ENCODE measurements around the gene PRKN.

PRKN gene

DNA sequence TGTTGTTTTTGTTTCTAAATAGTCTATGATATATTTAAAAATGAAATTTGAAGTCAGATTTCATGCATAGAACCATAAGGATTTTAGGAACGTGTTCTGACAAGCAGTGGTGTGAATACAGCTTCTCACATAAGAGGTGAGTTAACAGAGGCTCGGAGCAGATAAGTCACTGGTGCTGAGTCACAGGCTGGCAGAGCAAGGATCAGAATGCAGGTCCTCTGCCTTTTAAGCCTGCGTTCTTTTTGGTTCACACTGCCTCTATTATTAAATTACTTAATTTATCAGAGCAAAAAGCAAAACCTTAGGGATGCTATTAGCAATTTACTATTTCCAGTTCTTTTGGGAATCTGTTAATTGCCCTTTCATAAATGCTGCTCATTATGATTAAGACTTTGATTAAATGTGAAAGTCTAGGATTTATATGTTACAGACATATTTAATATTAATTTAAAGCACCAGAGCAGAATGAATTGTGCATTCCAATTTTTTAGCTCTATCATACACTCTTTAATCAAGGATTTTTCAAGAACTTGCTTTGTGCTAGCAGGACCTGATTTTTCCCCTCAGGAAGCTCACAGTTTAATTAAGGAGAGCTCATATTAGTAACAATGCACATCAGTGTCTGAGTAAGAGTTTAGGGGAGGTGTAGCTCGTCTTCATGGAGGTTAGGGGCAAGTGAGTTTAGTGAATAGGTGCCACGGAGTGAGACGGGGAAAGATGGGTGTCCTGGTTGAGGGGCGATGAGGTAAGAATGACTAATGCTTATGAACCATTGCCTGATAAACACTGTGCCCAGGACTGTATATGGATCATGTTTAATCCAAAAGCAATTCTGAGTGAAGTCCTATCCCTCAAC, 1241.0 kb downstream of the PRKN start:
- no peak for DNase-seq (ENCODE audit: low read depth)

DNA sequence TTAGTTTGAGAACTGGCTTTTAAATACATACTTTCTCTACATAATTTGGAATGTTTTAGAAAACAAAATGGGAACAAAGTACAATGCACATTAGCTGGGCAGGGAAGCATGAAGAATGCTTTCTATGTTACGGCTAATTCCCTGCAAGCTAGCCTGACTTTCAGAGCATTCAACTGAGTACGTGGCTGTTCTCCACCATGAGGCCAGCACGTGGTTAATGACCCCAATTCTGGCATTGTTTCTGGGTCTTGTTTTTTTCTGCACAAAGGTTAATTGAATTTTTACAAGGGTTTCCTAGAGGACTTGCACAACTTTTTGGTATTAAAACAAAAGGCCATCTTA, 1245.1 kb downstream of the PRKN start:
- DNase-seq (ENCODE audit: low read depth), result no peak

DNA sequence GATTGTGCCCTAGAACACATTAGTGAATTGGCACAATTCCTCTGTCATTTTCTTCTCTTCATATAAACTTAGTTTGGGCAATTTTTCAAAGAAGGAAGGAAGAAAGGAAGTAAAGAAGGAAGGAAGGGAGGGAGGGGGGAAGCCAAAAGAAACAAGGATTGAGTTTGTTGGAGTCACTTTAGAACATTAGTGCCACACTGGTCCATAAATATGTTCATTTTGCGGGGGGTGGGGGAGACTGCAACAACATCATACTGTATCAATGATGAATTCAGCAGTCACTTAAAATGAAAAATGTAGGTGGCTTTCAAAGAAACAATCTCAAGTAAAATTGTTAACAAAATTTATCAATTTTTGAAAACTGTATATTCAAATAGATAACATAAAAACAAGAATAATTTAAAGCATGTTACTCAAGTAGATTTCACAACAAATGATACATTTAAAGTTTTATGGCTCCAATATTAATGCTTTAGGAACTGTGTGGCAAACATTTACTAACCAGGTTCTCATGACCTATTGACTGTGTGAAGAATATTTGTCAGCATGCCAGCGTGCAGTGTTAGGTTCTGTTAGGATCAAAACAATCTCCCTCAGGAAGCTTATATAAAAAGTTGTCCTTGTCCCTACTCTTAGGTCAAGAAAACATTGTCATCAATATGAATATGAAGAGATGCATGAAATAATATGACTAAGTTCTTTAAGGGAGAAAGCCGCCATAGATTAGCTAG, 1245.6 kb downstream of the PRKN start:
- DNase-seq (ENCODE audit: low read depth), result no peak

DNA sequence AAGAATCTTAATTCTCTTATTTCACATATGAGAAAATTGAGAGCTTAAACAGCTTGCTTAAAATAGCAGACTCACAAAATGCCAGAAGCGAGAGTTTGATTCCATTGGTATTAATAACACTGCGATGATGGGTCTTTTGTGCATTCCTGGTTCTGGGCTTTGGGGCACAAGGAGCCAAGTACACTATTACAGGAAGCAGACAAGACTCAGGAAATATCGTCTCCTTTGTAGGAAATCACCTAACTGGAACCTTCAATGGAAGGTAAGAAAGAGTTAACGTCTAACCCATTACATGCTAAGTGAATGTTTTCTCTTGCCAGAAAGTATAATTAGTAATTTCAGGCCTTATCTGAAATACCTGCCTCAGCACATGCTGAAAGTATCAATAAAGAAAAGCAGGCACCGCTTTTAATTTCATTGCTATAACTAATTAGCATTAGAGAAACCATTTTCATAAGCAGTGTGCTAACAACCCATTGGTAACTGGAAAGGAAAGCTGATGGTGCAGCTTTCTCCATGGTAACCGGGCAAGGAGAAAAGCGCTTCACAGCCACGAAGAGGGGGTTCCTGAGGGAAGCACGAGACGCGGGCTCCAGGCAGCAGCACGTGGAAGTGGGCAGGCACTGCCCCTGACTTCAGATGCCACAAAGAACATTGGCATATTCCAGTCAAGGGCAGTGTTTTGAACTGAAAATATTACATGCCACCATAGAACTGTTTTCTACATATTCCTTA, 1247.0 kb downstream of the PRKN start:
- no peak for DNase-seq (ENCODE audit: low read depth)

DNA sequence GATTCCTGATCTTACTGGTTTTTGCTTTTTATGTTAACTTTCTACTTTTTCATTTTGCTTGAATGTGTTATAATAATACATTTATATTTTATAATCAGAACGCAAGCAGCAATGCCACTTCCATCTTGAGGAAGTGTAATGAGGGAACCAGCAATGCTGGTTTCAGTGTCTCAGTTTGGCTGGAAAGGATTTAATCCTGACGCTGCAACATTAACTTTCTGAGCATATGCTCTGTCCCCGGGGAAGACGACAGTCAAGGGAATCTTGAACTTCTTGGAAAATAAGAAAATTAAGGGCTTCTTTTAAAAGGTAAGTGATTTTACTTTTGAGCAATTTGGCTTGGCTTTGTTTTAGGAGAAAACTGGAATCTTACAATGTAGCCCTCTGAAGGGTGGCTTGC, 1248.2 kb downstream of the PRKN start:
- no peak for DNase-seq (ENCODE audit: low read depth)

DNA sequence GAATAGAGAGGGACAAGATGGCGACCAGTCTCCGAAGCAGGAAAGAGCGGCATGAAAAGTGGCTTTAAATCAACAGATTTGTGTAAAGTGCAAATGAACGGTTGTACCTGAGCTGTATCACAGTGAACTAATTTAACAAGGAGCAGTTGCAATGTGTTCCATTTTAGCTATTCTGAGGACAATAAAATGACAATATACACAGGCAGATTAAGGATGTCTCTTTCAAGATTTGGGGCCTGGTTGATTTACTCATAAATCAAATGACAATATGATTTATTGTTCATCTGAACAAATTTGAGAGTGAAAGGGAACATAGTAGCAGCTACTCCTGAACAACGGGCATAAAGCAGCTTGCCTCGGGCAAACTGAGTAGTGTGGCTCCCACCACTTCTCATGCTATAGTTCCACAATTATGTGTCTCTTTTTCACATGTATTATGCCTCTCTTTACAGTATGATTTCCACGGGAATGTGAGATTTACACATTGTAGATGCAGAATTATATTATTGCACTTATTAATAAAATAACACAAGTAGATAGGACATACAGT, 1249.6 kb downstream of the PRKN start:
- no peak for DNase-seq (ENCODE audit: low read depth)

DNA sequence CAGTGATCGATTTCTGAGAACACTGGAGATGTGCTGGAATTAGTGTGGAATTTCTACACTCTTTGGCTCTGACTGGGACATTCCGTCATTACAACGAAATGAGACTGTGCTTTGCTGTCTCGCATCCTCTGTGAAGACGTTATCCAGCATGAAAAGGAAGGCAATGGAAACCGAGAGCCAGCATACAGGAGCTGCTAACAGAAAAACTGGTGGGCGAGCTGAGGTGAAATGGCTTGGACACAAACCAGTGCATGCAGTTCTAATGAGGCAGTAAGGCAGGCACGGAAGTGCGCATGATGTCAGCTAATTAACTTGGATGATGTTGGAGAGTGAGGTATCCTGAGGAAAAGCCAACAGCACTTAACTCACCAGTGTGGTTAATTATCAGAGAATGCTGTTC, 1250.9 kb downstream of the PRKN start:
- no peak for DNase-seq (ENCODE audit: low read depth)

DNA sequence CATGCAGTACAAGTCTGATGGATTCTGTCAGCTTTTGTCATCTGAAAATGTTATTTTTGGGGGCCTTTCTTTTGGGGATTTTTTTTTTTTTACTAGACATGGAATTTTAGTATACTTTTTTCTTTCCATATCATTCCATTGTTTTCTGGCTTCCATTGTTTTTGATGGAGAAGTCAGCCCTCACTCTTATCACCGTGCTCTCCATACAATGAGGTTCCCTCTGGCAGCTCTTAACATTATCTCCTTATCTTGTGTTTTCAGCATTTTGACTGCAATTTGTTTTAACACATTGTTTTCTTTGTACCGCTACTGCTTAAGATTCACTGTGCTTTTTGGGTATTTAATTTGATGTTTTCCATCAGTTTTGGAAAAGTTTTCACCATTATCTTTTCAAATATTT, 1262.2 kb downstream of the PRKN start:
- DNase-seq (ENCODE audit: low read depth), result no peak

DNA sequence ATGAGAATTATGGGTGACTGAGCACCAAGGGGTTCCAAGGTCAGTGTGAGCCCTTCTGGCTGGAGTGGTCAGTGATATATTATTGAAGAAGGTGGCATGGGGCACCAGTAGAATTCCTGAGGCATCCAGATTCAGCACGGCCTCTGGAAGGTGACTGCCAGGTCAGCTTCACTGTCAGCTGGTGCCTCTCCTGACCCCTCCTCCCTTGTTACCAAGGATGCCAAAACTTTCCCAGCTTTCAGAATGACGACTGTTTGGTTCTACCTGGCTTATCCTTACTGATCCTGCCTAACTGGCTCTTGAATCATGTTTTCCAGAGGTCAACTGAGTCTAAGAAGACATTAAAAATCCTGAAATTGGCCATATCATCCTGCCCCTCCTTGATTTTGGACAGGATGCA, 1264.5 kb downstream of the PRKN start:
- no peak for DNase-seq (ENCODE audit: low read depth)

DNA sequence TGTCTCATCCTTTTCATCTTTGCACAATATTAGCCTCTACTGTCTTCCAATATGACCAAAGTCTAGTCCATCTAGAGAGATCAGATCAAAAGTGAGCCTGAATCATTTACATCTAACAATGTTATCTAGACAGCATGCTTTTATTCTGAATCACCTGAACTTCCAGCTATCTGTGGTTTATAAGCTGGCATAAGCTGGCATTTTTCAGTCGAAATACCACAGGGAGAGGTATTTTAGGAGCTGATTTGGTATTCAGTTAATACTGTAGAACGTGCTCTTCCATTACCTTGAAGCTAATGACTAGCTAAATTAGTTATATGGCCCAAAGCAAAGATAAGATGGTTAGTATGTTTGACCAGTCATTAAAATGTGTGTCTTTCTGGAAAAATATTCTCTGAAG, 1265.4 kb downstream of the PRKN start:
- no peak for DNase-seq (ENCODE audit: low read depth)

DNA sequence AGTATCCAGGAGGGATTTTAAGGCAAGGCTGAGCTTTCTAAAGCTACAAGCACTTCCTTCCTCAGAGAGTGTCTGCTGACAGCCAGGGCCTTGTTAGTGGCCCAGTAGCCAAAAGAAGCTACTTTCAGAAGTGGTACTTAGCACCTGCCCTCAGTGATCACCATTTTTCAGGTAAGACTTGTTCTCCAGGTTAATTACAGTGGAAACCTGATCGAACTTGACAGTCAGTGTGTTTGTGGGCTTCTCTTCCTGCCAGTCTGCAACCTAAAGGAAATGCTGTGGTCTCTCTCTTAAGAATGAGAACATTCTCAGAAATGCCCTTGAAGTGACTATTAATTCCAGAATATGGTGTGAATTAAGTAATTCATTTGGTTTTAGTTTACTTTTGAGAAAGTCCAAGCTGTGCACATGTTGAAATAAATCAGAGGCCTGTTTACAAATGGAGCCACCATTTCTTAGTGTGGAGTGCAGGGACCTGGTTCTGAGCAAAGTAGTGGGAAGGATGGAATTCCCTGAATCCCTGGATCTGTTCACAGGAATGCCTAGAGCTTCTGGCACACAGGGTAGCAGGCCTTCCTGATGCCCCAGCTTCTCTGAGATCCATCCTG, 1268.5 kb downstream of the PRKN start:
- DNase-seq (ENCODE audit: low read depth), result no peak

DNA sequence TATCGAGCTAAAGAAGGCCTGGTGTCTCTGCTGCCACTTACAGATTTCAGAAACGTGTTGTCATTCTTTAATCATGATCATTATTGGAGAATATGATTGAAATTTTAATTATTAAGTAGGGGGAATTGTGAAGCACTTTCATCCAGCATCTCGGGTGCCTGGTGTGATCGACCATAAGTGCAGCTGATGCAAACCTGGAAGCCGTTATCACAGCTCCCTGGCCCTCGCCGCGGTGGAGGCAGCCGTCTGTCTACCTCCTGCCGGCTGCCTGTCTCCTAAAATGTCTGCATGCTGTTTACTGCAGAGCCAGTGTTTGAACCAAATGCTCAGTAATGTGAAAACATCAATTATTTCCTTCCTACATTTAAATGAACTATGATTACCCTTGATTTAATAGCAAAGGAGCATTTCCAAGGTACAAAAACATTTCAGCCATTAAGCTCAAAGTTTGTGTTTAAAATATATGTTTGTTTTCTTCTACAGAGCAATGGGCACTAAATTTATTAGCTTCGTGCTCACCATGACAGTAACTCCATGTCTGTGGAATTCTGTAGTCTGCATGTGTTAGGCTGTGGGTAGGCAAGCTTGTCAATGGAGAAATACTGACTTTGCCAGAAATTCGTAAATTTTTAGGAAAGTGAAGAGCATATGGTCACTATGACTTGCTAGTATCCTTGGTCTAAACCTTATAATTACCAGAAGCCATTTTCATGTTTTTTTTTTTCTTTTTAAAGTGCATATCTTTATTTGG, 1269.2 kb downstream of the PRKN start:
- no peak for DNase-seq (ENCODE audit: low read depth)

DNA sequence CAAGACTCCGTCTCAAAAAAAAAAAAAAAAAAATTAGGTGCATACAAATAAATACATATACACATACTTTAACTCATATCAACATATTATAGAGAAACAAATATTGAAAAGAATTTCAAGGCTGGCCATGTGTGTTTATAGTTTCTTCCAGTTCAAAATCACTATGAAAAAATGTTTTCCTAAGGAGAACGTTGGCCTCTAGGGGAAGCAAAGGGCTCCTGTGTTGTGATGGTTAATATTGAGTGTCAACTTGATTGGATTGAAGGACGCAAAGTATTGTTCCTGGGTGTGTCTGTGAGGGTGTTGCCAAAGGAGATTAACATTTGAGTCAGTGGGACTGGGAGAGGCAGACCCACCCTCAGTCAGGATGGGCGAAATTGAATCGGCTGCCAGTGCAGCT, 1271.7 kb downstream of the PRKN start:
- DNase-seq (ENCODE audit: low read depth), result no peak

DNA sequence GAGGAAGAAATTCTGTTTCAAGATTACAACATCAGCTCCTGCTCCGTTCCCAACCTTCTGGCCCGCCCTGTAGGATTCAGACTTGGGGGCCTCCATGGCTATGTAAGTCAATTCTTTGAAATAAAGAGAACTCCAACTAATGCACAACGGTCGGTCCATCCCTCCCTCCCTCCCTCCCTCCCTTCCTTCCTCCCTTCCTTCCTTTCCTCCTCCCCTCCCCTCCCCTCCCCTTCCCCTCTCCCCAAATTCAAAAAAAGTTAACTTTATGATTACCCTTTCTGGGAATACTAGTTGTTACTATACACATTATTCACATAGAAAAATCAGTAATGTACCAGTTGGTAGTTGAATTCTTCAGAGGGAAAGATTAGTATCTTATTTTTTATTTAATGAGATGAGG, 1274.0 kb downstream of the PRKN start:
- DNase-seq (ENCODE audit: low read depth), result no peak

DNA sequence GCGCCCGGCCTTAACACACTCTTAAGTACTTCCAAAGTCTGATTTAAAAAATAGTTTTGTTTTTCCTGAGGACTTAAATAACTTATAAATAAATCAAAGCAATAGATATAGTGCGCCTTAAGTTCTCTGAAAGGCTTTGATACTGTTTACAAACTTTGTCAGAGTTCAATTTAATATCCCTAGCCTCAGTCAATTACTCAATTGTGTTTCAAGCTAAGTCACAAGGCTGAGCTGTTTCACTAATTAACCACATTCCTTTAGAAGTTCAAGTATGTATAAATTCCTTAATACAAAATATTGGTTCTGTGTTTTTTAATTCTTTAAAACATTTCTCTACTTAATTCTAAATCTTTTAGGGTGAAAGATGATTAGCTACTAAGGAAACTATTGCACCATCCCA, 1275.3 kb downstream of the PRKN start:
- no peak for DNase-seq (ENCODE audit: low read depth)

DNA sequence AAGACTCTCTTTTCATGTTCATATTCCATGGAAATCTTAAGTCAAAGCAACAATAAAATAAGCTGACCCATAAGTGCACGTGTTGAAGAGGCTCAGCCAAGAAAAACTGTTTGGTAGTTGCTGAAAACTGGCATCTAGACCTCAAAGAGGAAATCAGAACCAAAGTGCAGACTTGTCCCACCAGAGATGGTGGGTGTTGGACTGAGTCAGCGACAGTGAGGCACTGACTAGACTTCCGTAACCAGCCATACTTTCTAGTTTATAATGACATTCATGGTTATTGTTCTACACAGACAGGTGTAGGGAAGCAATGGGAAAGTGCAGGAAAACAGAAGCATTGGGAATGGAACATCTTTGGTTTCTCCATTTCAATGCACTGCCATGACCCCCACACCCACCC, 1278.0 kb downstream of the PRKN start:
- no peak for DNase-seq (ENCODE audit: low read depth)

DNA sequence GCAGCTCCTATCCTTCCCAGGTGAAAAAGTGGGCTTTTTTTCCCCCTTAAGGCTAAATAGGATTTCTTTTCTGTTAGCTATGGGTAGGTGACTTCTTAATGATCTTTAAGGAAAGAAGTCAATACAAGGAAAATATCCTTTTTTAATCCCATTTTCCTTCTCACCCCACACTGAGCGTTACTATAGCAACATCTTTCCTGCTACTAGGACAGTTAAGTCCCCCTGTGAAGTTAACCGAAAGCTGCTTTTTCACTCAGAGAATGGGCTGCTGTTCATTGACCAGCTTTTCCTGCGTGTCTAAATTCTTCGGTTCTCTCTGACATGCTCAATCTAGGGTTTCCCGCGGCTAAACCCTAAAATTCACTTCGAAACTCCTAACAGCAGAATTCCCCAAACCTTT, 1280.6 kb downstream of the PRKN start:
- no peak for DNase-seq (ENCODE audit: low read depth)

DNA sequence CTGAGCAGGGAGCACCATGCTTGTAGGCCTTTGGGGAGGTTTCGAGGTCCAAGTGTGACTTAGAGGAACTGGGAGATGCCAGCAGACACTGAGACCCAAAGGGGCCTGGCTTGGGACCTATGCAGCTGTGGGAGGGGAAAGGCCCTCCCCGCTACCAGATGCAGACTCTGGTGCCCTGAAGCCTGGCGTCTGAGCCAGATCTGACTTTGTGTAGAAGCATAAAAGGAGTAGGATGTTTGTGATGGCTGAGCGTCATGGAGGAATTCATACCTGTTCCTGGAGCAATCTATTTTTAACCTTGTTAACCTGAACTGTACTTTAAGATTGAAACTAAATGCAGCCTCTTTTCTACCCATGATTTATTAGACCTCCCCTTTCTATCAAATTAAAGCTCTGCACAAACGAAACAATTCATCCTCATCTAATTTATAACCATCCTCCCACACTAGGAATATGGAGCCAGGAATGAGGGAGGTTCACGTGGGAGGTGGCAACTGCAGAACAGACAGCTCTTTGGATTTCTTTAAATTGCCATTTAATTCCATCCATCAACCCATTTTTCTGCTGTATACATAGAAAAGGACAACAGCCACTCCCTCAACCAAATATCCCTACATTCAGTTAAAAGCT, 1281.2 kb downstream of the PRKN start:
- DNase-seq (ENCODE audit: low read depth), result no peak

DNA sequence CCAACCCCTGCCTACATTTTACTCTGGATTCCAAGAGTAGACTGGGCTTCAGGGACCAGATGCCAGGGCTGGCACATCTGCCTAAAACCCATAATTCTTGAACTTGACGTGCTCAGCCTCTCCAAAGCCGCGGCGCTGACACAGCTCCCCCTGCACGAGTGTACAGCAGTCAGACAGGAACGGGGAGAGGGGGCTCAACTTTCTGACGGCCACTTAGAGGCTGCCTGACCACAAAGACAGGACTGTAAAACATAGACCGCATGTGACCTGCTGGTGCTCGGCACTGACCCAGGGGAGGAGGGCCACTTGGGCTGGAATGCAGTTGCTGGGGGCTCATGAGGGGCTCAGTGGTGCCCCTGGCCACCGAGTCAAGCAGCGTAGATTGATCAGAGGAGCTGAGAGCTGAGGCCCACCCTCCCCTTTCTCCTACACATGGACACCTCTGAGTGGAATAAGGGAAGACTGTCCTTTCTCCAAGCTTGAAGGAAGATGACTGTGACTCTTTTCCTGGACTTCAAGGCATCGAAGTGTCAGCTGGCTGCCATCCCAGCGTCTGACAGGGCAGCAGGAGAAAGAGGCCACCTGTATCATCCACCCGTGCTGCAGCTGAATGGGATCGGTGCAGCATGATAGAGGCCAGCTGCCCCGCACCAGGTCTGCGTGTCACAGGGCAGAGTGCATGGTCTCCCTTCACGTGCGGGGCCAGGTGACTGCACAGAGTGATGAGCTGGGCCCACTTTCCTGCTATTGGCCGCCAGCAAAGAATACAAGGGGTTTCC, 1282.4 kb downstream of the PRKN start:
- no peak for DNase-seq (ENCODE audit: low read depth)

DNA sequence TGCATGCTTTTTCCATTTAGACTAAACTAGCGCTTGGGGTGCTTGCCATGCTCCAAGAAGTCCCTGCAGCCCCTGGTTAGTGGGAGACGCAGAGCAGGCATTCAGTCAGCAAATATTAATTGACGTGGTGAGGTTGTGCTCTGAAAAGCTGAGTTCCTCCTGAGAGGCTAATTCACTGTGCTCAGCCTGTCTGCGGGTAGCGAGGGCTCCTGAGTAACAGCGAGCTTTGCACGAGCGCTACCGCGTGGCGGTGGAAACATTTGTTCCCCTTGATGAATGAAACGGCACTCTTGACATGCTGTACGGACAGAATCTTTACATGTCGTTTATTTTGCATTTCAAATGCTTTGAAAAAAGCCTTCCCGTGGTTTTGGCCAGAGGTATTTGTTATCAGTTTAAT, 1283.1 kb downstream of the PRKN start:
- no peak for DNase-seq (ENCODE audit: low read depth)

All from stimulated activated CD8-positive, alpha-beta memory T cell treated with anti-CD3 and anti-CD28 coated beads, Interleukin-12 subunit alpha, Interleukin-12 subunit beta, amount 100 ng/mL, for 1 hour (primary cell).